CD4-positive, alpha-beta T cell treated with Interleukin-6 for 4 hours (primary cell): ENCODE measurements around the gene LXN.
"Not testable (repeated sequence)": the region's sequence is repeated elsewhere in the genome, so short reads cannot be mapped to it uniquely, and the experiment has no call there.

Experiments used
- DNase-seq: peaks from one replicate; pipeline ENCODE4 v3.0.0-alpha.2; 2020; ENCODE audit warnings: mixed read lengths

LXN gene

GRCh38 chr3:158672215-158673176 lies at the start of gene LXN:
LXN (minus strand) TSS chr3:158672648; CDS start chr3:158672478, 170 bp downstream.
- peak; percentile 88 for DNase-seq

- no peak for DNase-seq
Measured at GRCh38 chr3:158722108-158722507, 49.7 kb upstream of the LXN start.

GRCh38 chr3:158718490-158719170 lies 46.2 kb upstream of the LXN start:
- no peak for DNase-seq

GRCh38 chr3:158717576-158717975 lies 45.1 kb upstream of the LXN start:
- DNase-seq: no peak

- no peak for DNase-seq
Measured at GRCh38 chr3:158713094-158713499, 40.6 kb upstream of the LXN start.

- no peak for DNase-seq
Measured at GRCh38 chr3:158712443-158712842, 40.0 kb upstream of the LXN start.

GRCh38 chr3:158711886-158712285 lies 39.4 kb upstream of the LXN start:
- DNase-seq: no peak

GRCh38 chr3:158710601-158711000 lies 38.2 kb upstream of the LXN start:
- DNase-seq: no peak

GRCh38 chr3:158709666-158710083 lies 37.2 kb upstream of the LXN start:
- no peak for DNase-seq

- no peak for DNase-seq
Measured at GRCh38 chr3:158703566-158703965, 31.1 kb upstream of the LXN start.

GRCh38 chr3:158702815-158703481 lies 30.5 kb upstream of the LXN start:
- DNase-seq: no peak

GRCh38 chr3:158701420-158702065 lies 29.1 kb upstream of the LXN start:
- DNase-seq: no peak

- DNase-seq: no peak
Measured at GRCh38 chr3:158700559-158700958, 28.1 kb upstream of the LXN start.

- no peak for DNase-seq
Measured at GRCh38 chr3:158696618-158697017, 24.2 kb upstream of the LXN start.

GRCh38 chr3:158693866-158694456 lies 21.5 kb upstream of the LXN start:
- DNase-seq: not testable (repeated sequence)

GRCh38 chr3:158685159-158685558 lies 12.7 kb upstream of the LXN start:
- DNase-seq: no peak

GRCh38 chr3:158683230-158683962 lies 10.9 kb upstream of the LXN start:
- DNase-seq: no peak

- no peak for DNase-seq
Measured at GRCh38 chr3:158680861-158681260, 8.4 kb upstream of the LXN start.

GRCh38 chr3:158679547-158680000 lies 7.1 kb upstream of the LXN start:
- DNase-seq: no peak

- DNase-seq: no peak
Measured at GRCh38 chr3:158678687-158679086, 6.2 kb upstream of the LXN start.

- DNase-seq: no peak
Measured at GRCh38 chr3:158671821-158672214, 630 bp downstream of the LXN start.

GRCh38 chr3:158668506-158668905 lies 3.9 kb downstream of the LXN start:
- no peak for DNase-seq
